Measurements from ENCODE around the gene PTPRCAP.

- TF ChIP-seq EZH2 (IDR thresholded peaks at IDR 0.05; ENCODE audit: low read length) (no peak), CTCF (optimal IDR thresholded peaks at IDR 0.05 in 1 of 3, IDR thresholded peaks at IDR 0.05 in 1 of 3, conservative IDR thresholded peaks at IDR 0.05 in 1 of 3; ENCODE audit: extremely low read depth in 1 of 3, insufficient read depth in 2 of 3, low read length in 3 of 3) (peak; percentile 40 to 71 (median 54))
Observed at GRCh38 chr11:67439321-67440228, 2.1 kb upstream of the PTPRCAP start.

Data from keratinocyte (primary cell).